Activated CD8-positive, alpha-beta T cell treated with anti-CD3 and anti-CD28 coated beads for 36 hours (primary cell): ENCODE measurements around the gene MYBPH. TPM values are rescaled to one million over a fixed set of nuclear protein-coding genes. Genes with fewer than 3 reads are reported as not detected.
A peak's percentile ranks its signal among the peaks of the same experiment; 100 is the strongest.

Experiments used
- ATAC-seq: fragments of 200-7000 bp; cut with Tn5 transposase; one replicate; pipeline ENCODE4 v1.10.0; 2021; ENCODE audit warnings: mild to moderate bottlenecking, moderate library complexity
- CTCF ChIA-PET: fragments of 350-600 bp; sonication (Branson Sonifier 250); formaldehyde crosslinking; loops from one replicate; lab custom pipeline; 2021; ENCODE audit warnings: antibody characterized with exemption; lab: Charles Lee
- POLR2A ChIA-PET: fragments of 350-600 bp; sonication (Branson Sonifier 250); formaldehyde crosslinking; loops from one replicate; lab custom pipeline; 2021; ENCODE audit warnings: antibody characterized with exemption; lab: Charles Lee
- DNase-seq: peaks from one replicate; pipeline ENCODE4 v3.0.0-alpha.2; 2020
- H3K27ac Mint-ChIP-seq: one replicate; pipeline ENCODE4 v1.8.0; 2021; ENCODE audit warnings: mild to moderate bottlenecking, mixed read lengths
- H3K27me3 Mint-ChIP-seq: one replicate; pipeline ENCODE4 v1.8.0; 2021; ENCODE audit warnings: mixed read lengths
- H3K36me3 Mint-ChIP-seq: one replicate; pipeline ENCODE4 v1.8.0; 2021; ENCODE audit warnings: low read depth, mixed read lengths
- H3K4me1 Mint-ChIP-seq: one replicate; pipeline ENCODE4 v1.8.0; 2021; ENCODE audit warnings: low read depth, mixed read lengths
- H3K4me3 Mint-ChIP-seq: one replicate; pipeline ENCODE4 v1.8.0; 2021; ENCODE audit warnings: mild to moderate bottlenecking, moderate library complexity, mixed read lengths
- H3K9me3 Mint-ChIP-seq: one replicate; pipeline ENCODE4 v1.8.0; 2021; ENCODE audit warnings: mixed read lengths
- intact Hi-C: fragments of 100-400 bp; cut with micrococcal nuclease; formaldehyde crosslinking; loops from one replicate; pipeline ENCODE4 v1.10.0; 2022
- total RNA-seq, 2 experiments: library from RNA; stranded (reverse); gene quantifications; one replicate each; pipeline ENCODE4 v1.2.3, GENCODE V29; 2021
- TF ChIP-seq, protein P1 (sequence below): fragments of 200-600 bp; IDR thresholded peaks from one replicate; pipeline ENCODE4 v1.8.0; 2022; ENCODE audit warnings: antibody characterized with exemption, mild to moderate bottlenecking

MYBPH gene
- total RNA-seq, 2 experiments from 2014 or later, result not detected

DNA sequence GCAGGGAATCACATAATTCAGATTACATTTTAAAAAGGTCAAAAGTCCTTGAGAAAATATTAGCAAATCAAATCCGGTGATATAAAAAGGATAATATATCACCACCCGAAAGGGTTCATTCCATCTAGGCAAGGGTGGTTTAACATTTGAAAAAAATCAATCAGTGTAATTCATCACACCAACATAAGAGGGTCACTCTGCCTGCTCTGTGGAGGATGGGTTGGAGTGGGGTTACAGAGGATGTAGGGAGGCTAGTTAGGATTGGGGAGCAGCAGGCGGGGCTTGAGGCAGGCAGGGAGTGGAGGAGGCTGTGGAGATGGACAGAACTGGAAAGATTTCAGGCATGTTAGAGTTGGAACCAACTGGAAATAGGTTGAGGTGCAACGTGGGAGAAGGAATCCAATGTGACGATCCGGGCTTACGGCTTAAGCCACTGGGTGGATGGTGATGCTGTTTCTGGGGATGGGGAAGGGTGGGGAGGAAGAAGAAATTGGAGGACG lies 35.6 kb downstream of the MYBPH start:
- ATAC-seq, result no peak

GRCh38 chr1:203138066-203138465 lies 37.6 kb downstream of the MYBPH start:
- Mint-ChIP-seq H3K4me1 (no peaks in the 10 kb centered on the region), H3K36me3 (no peaks in the 10 kb centered on the region), H3K27ac (no peak overlapping the region), H3K27me3 (peaks cover 4% of the 10 kb centered on the region), H3K4me3 (no peak overlapping the region), H3K9me3 (no peaks in the 10 kb centered on the region)
- ChIA-PET CTCF (interaction anchor here (0.7 to 1.1 kb wide), 3 partner anchors 11 to 99 kb away, joined by 3 to 5 read pairs (median 4); no protein-coding TSS in a partner anchor), POLR2A (no interaction called here)
- intact Hi-C loops, result no loop called here
- TF ChIP-seq, protein P1, sequence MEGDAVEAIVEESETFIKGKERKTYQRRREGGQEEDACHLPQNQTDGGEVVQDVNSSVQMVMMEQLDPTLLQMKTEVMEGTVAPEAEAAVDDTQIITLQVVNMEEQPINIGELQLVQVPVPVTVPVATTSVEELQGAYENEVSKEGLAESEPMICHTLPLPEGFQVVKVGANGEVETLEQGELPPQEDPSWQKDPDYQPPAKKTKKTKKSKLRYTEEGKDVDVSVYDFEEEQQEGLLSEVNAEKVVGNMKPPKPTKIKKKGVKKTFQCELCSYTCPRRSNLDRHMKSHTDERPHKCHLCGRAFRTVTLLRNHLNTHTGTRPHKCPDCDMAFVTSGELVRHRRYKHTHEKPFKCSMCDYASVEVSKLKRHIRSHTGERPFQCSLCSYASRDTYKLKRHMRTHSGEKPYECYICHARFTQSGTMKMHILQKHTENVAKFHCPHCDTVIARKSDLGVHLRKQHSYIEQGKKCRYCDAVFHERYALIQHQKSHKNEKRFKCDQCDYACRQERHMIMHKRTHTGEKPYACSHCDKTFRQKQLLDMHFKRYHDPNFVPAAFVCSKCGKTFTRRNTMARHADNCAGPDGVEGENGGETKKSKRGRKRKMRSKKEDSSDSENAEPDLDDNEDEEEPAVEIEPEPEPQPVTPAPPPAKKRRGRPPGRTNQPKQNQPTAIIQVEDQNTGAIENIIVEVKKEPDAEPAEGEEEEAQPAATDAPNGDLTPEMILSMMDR, result no peak
- DNase-seq, result no peak
- no peak for ATAC-seq

More for the DNA sequence above, 35.6 kb downstream of the MYBPH start:
- no peak overlapping the region for H3K4me3 Mint-ChIP-seq
- no peaks in the 10 kb centered on the region for H3K36me3 Mint-ChIP-seq
- H3K9me3 Mint-ChIP-seq, result no peaks in the 10 kb centered on the region
- DNase-seq, result no peak
- TF ChIP-seq, protein P1, result no peak
- H3K4me1 Mint-ChIP-seq, result no peaks in the 10 kb centered on the region
- ChIA-PET POLR2A (no interaction called here), CTCF (no interaction called here)
- H3K27me3 Mint-ChIP-seq, result peaks cover 4% of the 10 kb centered on the region
- H3K27ac Mint-ChIP-seq, result no peak overlapping the region
- intact Hi-C loops, result no loop called here

GRCh38 chr1:203137324-203137723 lies 38.3 kb downstream of the MYBPH start:
- TF ChIP-seq, protein P1, result no peak
- H3K36me3 Mint-ChIP-seq, result no peaks in the 10 kb centered on the region
- ChIA-PET POLR2A (no interaction called here), CTCF (interaction anchor here (0.7 to 0.9 kb wide), 2 partner anchors 12 to 98 kb away, joined by 3 to 4 read pairs; no protein-coding TSS in a partner anchor)
- H3K4me3 Mint-ChIP-seq, result no peak overlapping the region
- DNase-seq (no peak), ATAC-seq (no peak)
- intact Hi-C loops, result no loop called here
- H3K4me1 Mint-ChIP-seq, result no peaks in the 10 kb centered on the region
- H3K27me3 Mint-ChIP-seq, result peaks cover 4% of the 10 kb centered on the region
- no peaks in the 10 kb centered on the region for H3K9me3 Mint-ChIP-seq
- H3K27ac Mint-ChIP-seq, result no peak overlapping the region

GRCh38 chr1:203136409-203137042 lies 39.1 kb downstream of the MYBPH start:
- Mint-ChIP-seq H3K4me1 (no peaks in the 10 kb centered on the region), H3K4me3 (no peak overlapping the region), H3K27me3 (peaks cover 4% of the 10 kb centered on the region), H3K9me3 (no peaks in the 10 kb centered on the region), H3K27ac (no peak overlapping the region), H3K36me3 (no peaks in the 10 kb centered on the region)
- intact Hi-C loops, result no loop called here
- TF ChIP-seq, protein P1, result no peak
- ChIA-PET POLR2A (interaction anchor here (0.7 kb wide), 1 partner anchor 23 kb away, joined by 3 read pairs; no protein-coding TSS in a partner anchor), CTCF (interaction anchor here (1.2 kb wide), 2 partner anchors 52 to 80 kb away, joined by 3 to 5 read pairs; no protein-coding TSS in a partner anchor)
- DNase-seq (no peak), ATAC-seq (peak; percentile 37)
